ENCODE measurements around the gene MRPL54. TPM values are rescaled to one million over a fixed set of nuclear protein-coding genes. Genes with fewer than 3 reads are reported as not detected.

MRPL54 gene
- total RNA-seq, 1 donor from 2014 or later = 52.4 TPM

GRCh38 chr19:3771000-3771905 is 8.8 kb downstream of the MRPL54 start:
- Mint-ChIP-seq H3K4me3 (ENCODE audit: unreplicated experiment) (no peak overlapping the region), H3K27me3 (ENCODE audit: low read depth) (peaks cover 2% of the 10 kb centered on the region), H3K27ac (ENCODE audit: unreplicated experiment) (no peak overlapping the region)

GRCh38 chr19:3771906-3772455 is 9.5 kb downstream of the MRPL54 start, which contains the start of gene RAX2:
RAX2 (minus strand) TSS chr19:3772228; CDS start chr19:3771742, 486 bp downstream.
- peaks cover 2% of the 10 kb centered on the region for H3K27me3 Mint-ChIP-seq (ENCODE audit: low read depth)
- no peaks in the 10 kb centered on the region for H3K9me3 Mint-ChIP-seq (ENCODE audit: low read depth)
- no peak for DNase-seq (ENCODE audit: low spot score)
- no peaks in the 10 kb centered on the region for H3K4me1 Mint-ChIP-seq (ENCODE audit: low read depth)
- no peak within 1 kb of the TSS for H3K27ac Mint-ChIP-seq (ENCODE audit: unreplicated experiment)
- peaks cover 3% of the 10 kb centered on the region for H3K36me3 Mint-ChIP-seq (ENCODE audit: low read depth)
- no peak within 1 kb of the TSS for H3K4me3 Mint-ChIP-seq (ENCODE audit: unreplicated experiment)
- TF ChIP-seq CTCF (IDR thresholded peaks at IDR 0.05) = no peak

More at GRCh38 chr19:3771000-3771905, 8.8 kb downstream of the MRPL54 start:
- Mint-ChIP-seq H3K4me1 (ENCODE audit: low read depth) (no peaks in the 10 kb centered on the region), H3K9me3 (ENCODE audit: low read depth) (no peaks in the 10 kb centered on the region), H3K36me3 (ENCODE audit: low read depth) (peaks cover 8% of the 10 kb centered on the region)
- no peak for DNase-seq (ENCODE audit: low spot score)
- no peak for TF ChIP-seq CTCF (IDR thresholded peaks at IDR 0.05)

GRCh38 chr19:3773814-3774515 is 11.5 kb downstream of the MRPL54 start:
- no peak for DNase-seq (ENCODE audit: low spot score)
- Mint-ChIP-seq H3K27me3 (ENCODE audit: low read depth) (peaks cover 2% of the 10 kb centered on the region), H3K9me3 (ENCODE audit: low read depth) (no peaks in the 10 kb centered on the region), H3K4me1 (ENCODE audit: low read depth) (no peaks in the 10 kb centered on the region), H3K4me3 (ENCODE audit: unreplicated experiment) (no peak overlapping the region), H3K27ac (ENCODE audit: unreplicated experiment) (no peak overlapping the region), H3K36me3 (ENCODE audit: low read depth) (peaks cover under 1% of the 10 kb centered on the region)
- no peak for TF ChIP-seq CTCF (IDR thresholded peaks at IDR 0.05)

- Mint-ChIP-seq H3K27me3 (ENCODE audit: low read depth) (peaks cover 2% of the 10 kb centered on the region), H3K36me3 (ENCODE audit: low read depth) (no peaks in the 10 kb centered on the region), H3K9me3 (ENCODE audit: low read depth) (no peaks in the 10 kb centered on the region), H3K27ac (ENCODE audit: unreplicated experiment) (no peak overlapping the region), H3K4me3 (ENCODE audit: unreplicated experiment) (no peak overlapping the region), H3K4me1 (ENCODE audit: low read depth) (no peaks in the 10 kb centered on the region)
- TF ChIP-seq CTCF (IDR thresholded peaks at IDR 0.05) = no peak
- no peak for DNase-seq (ENCODE audit: low spot score)
These were observed 12.3 kb downstream of the MRPL54 start for GRCh38 chr19:3774621-3775373.
